A549 treated with Mapracorat at 1 μM for 4 hours (cell line): ENCODE data around the gene FAAP100. TPM values are rescaled to one million over a fixed set of nuclear protein-coding genes. Genes with fewer than 3 reads are reported as not detected.

Experiments
- total RNA-seq: library from RNA; stranded (reverse); fragments of 200-300 nt; extraction: Qiagen RNA extraction; gene quantifications from 5 replicates; pipeline ENCODE4 v1.2.3, GENCODE V29; 2022

The FAAP100 gene
- total RNA-seq = 15.9 to 27.5 TPM (median 24.4 TPM) in 5 replicates

GRCh38 chr17:81552244-81553017, at the start of gene FAAP100:
Gene FAAP100, minus strand, starts transcription at chr17:81552353. Its CDS starts 23 bp downstream, at chr17:81552330.

GRCh38 chr17:81527591-81528383, 24.4 kb downstream of the FAAP100 start, which contains the start of gene FSCN2:
Gene FSCN2, plus strand, starts transcription at chr17:81528377. Its CDS starts 155 bp downstream, at chr17:81528532.

GRCh38 chr17:81512562-81513371, 39.4 kb downstream of the FAAP100 start, which contains the start of gene ACTG1:
Gene ACTG1, minus strand, starts transcription at chr17:81512799. Its CDS starts 445 bp downstream, at chr17:81512354.

Other genes starting within 250 kb of the FAAP100 start
- 6.4 to 10.5 TPM (median 9.6 TPM) in 5 replicates for gene BAHCC1, start 156.9 kb downstream of the FAAP100 start, total RNA-seq
- 5,013 to 5,756 TPM (median 5,242 TPM) in 5 replicates for gene ACTG1, start 39.6 kb downstream of the FAAP100 start, total RNA-seq
- 0.59 to 1.9 TPM (median 1.4 TPM) in 5 replicates for gene FSCN2, start 24.0 kb downstream of the FAAP100 start, total RNA-seq
- 85.8 to 102 TPM (median 100 TPM) in 5 replicates for gene NPLOC4, start 84.8 kb upstream of the FAAP100 start, total RNA-seq
- gene TSPAN10, start 84.8 kb upstream of the FAAP100 start, total RNA-seq = 3.8 to 6.7 TPM (median 4.9 TPM) in 5 replicates
- gene PDE6G, start 104.2 kb upstream of the FAAP100 start, total RNA-seq = 1.4 to 3.3 TPM (median 2.0 TPM) in 5 replicates
- gene OXLD1, start 114.3 kb upstream of the FAAP100 start, total RNA-seq = 33.6 to 64.7 TPM (median 63.2 TPM) in 5 replicates
- 54.3 to 69.6 TPM (median 62.0 TPM) in 5 replicates for gene CCDC137, start 114.4 kb upstream of the FAAP100 start, total RNA-seq
- 49.4 to 53.7 TPM (median 50.5 TPM) in 5 replicates for gene ARL16, start 131.4 kb upstream of the FAAP100 start, total RNA-seq
- gene HGS, start 131.7 kb upstream of the FAAP100 start, total RNA-seq = 137 to 220 TPM (median 209 TPM) in 5 replicates
- gene MRPL12, start 151.0 kb upstream of the FAAP100 start, total RNA-seq = 216 to 326 TPM (median 303 TPM) in 5 replicates
- 28.7 to 46.5 TPM (median 44.6 TPM) in 5 replicates for gene SLC25A10, start 159.9 kb upstream of the FAAP100 start, total RNA-seq